Esophagus muscularis mucosa (tissue), 3 donors: Measurements from ENCODE around the gene LUC7L.

Experiments
- CTCF ChIP-seq, 3 experiments: fragments of 200-600 bp in 2 of 3; fragments of 450-650 bp in 1 of 3; sonication (generic) in 2 of 3; IDR thresholded peaks; one replicate each; pipeline ENCODE4 v1.5.1; 2017 to 2019; ENCODE audit warnings: antibody characterized with exemption in 3 of 3, mild to moderate bottlenecking in 2 of 3, moderate library complexity in 1 of 3
- POLR2AphosphoS5 ChIP-seq, 2 donors: sonication (generic); formaldehyde crosslinking; IDR thresholded peaks; one replicate each; pipeline ENCODE4 v1.6.1; 2017; ENCODE audit warnings: antibody characterized with exemption in 2 of 2

- TF ChIP-seq POLR2AphosphoS5 (IDR thresholded peaks at IDR 0.05), result no peak
- no peak for TF ChIP-seq CTCF (IDR thresholded peaks at IDR 0.05)
Observed at GRCh38 chr16:243348-243747, 14.1 kb upstream of the LUC7L start.
